Esophagus squamous epithelium (tissue), 5 donors: ENCODE results near the gene ECEL1. TPM values are rescaled to one million over a fixed set of nuclear protein-coding genes. Genes with fewer than 3 reads are reported as not detected.

Experiments used
- DNase-seq: peaks from one replicate; lab custom pipeline; 2025; lab: John Stamatoyannopoulos, UW
- H3K27ac ChIP-seq, 4 donors: fragments of 200-600 bp; sonication (generic); one replicate each; pipeline ENCODE4 v1.5.1; 2016 to 2019; ENCODE audit warnings: mild to moderate bottlenecking in 1 of 4
- H3K27me3 ChIP-seq, 4 donors: fragments of 200-600 bp; sonication (generic); 1 replicate in 3 of 4; 2 replicates in 1 of 4; pipeline versions ENCODE4 v1.5.1 to v1.6.0; 2017 to 2021; ENCODE audit warnings: antibody characterized with exemption in 1 of 4
- H3K36me3 ChIP-seq, 3 donors: fragments of 200-600 bp; sonication (generic); one replicate each; pipeline ENCODE4 v1.5.1; 2016 to 2019
- H3K4me1 ChIP-seq, 3 donors: fragments of 200-600 bp; sonication (generic); one replicate each; pipeline ENCODE4 v1.5.1; 2017 to 2019
- H3K4me3 ChIP-seq, 4 donors: fragments of 200-600 bp; sonication (generic); 1 replicate in 3 of 4; 2 replicates in 1 of 4; pipeline ENCODE4 v1.5.1; 2016 to 2019; ENCODE audit warnings: mild to moderate bottlenecking in 2 of 4, moderate library complexity in 1 of 4
- H3K9me3 ChIP-seq, 3 donors: fragments of 200-600 bp; sonication (generic); one replicate each; pipeline ENCODE4 v1.5.1; 2016 to 2019
- POLR2A ChIP-seq, 4 donors: fragments of 450-650 bp; IDR thresholded peaks; one replicate each; pipeline ENCODE4 v1.6.1; 2017; ENCODE audit warnings: antibody characterized with exemption in 4 of 4, mild to moderate bottlenecking in 4 of 4, moderate library complexity in 3 of 4
- WGBS, 2 donors: methylation state at CpG; one replicate each; pipeline ENCODE4 v1.1.5; 2018; 5-methylcytosine and 5-hydroxymethylcytosine counted together
- intact Hi-C: fragments of 100-400 bp; cut with DNase I; formaldehyde crosslinking; loops from one replicate; pipeline ENCODE4 v1.15.0; 2022
- total RNA-seq, 4 donors: library from RNA; depleted of rRNA; stranded (reverse); fragments of >200 nt; gene quantifications; one replicate each; pipeline ENCODE4 v1.1.0, GENCODE V29; 2016
- TF ChIP-seq, protein P1 (sequence below), 6 experiments: fragments of 450-650 bp in 4 of 6; fragments of 200-600 bp in 2 of 6; sonication (generic) in 2 of 6; IDR thresholded peaks; one replicate each; pipeline ENCODE4 v1.5.1; 2016 to 2019; ENCODE audit warnings: antibody characterized with exemption in 6 of 6, mild to moderate bottlenecking in 4 of 6, moderate library complexity in 4 of 6
- donor health status: DM: yes; HTN: yes; CAD: no.

The ECEL1 gene
- total RNA-seq, 4 donors from 2014 or later: 0.19 TPM; not detected in 3

DNA sequence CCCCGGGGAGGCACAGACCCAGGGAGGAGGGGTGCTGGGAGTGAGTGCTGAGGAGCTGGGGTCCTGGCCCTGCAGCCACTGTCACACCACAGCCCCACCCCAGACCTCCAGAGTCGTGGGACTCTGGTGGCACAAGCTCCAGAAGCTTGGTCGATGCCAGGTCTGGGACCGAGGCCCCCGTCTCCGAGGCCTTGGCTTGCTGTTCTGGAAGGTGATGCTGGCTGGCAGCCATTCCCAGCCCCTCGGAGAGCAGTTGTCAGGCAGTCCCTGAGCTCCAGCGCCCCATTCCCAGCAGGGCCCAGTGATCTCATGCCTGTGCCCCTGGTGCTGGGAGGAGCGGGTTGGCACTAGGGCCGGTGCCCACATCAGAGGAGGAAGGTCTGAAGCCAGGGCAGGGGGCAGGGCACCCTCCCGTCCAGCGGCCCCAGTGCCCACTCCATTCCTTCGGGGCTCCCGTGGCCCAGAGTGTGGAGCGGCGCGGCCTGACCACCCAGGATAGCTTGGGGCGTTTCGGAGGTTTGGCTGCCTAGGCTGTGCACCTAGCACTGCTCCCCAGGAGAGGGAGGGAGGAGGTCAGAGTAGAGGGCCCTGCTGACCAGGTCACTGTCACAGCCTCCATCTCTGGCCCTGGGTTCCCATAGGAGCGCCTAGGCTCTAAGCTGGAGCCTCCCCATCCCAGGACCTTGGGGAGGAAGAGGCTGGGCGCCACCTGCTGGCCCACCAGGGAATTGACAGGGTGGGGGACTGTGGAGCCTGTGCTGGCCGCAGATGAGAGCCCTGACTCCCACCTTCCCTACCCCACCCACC lies 48.5 kb downstream of the ECEL1 start:
- TF ChIP-seq POLR2A (IDR thresholded peaks at IDR 0.05): no peak
- TF ChIP-seq, protein P1, sequence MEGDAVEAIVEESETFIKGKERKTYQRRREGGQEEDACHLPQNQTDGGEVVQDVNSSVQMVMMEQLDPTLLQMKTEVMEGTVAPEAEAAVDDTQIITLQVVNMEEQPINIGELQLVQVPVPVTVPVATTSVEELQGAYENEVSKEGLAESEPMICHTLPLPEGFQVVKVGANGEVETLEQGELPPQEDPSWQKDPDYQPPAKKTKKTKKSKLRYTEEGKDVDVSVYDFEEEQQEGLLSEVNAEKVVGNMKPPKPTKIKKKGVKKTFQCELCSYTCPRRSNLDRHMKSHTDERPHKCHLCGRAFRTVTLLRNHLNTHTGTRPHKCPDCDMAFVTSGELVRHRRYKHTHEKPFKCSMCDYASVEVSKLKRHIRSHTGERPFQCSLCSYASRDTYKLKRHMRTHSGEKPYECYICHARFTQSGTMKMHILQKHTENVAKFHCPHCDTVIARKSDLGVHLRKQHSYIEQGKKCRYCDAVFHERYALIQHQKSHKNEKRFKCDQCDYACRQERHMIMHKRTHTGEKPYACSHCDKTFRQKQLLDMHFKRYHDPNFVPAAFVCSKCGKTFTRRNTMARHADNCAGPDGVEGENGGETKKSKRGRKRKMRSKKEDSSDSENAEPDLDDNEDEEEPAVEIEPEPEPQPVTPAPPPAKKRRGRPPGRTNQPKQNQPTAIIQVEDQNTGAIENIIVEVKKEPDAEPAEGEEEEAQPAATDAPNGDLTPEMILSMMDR (IDR thresholded peaks at IDR 0.05): peak; percentile 14 to 56 (median 40)
- H3K9me3 ChIP-seq: no peaks in the 10 kb centered on the region
- H3K27ac ChIP-seq: no peak overlapping the region
- WGBS, 2 donors: no CpG with 5 or more reads among the region's 22 CpGs
- H3K4me3 ChIP-seq: no peak overlapping the region
- no peaks in the 10 kb centered on the region for H3K36me3 ChIP-seq
- peaks cover 0 to 5% (median 0%) of the 10 kb centered on the region in 3 donors for H3K4me1 ChIP-seq
- no peak for DNase-seq
- intact Hi-C loops: loop anchor here (10.0 kb wide), 1 partner anchor 534 kb away; no protein-coding TSS in a partner anchor
- H3K27me3 ChIP-seq: peaks cover 0 to 19% (median 0%) of the 10 kb centered on the region in 4 donors

DNA sequence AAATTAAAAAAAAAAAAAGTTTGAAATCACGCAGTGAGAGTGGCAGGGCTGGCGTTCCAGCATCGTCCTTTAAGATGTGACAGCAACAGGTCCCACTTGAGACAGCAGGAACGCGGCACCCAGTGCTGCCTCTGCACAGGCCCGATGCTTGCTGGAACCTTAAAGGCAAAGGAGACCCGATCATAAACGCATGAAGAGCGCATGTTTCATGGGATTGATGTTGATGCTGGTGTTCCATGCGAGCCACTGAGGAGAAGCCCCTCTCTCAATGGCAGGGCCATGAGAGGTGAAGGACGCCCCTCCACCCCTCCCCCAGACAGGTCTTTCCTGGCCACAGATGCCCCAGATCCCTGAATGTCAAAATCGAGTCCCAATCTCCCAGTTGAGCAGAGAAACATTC lies 49.5 kb downstream of the ECEL1 start:
- WGBS, 2 donors: 77 to 80% methylated on average over 11 to 12 of the region's 12 CpGs
- no peak overlapping the region for H3K4me3 ChIP-seq
- H3K27me3 ChIP-seq: peaks cover 0 to 19% (median 0%) of the 10 kb centered on the region in 4 donors
- TF ChIP-seq, protein P1 (IDR thresholded peaks at IDR 0.05): no peak
- no peak for TF ChIP-seq POLR2A (IDR thresholded peaks at IDR 0.05)
- DNase-seq: no peak
- H3K4me1 ChIP-seq: peaks cover 0 to 5% (median 0%) of the 10 kb centered on the region in 3 donors
- H3K27ac ChIP-seq: no peak overlapping the region
- intact Hi-C loops: loop anchor here (10.0 kb wide), 1 partner anchor 533 kb away; no protein-coding TSS in a partner anchor
- no peaks in the 10 kb centered on the region for H3K36me3 ChIP-seq
- H3K9me3 ChIP-seq: no peaks in the 10 kb centered on the region

DNA sequence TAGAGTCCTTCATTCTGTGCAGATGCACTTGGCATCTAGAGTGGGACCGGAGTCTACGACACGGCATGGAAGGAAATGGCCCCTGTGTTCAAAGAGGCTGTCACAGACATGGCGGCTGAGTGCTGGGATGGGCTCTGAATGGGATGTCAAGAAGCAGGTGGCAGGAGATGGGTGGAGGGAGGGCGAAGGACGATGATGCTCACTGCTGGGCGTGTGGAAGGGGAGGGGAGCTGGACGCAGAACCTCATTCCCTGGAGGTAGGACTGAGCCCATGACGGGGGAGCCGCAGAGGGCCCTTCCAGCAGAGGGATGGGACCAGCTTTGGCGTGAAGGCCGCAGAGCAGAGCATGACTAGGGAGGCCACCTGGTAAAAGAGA lies 50.5 kb downstream of the ECEL1 start:
- intact Hi-C loops: loop anchor here (10.0 kb wide), 1 partner anchor 532 kb away; no protein-coding TSS in a partner anchor
- WGBS, 2 donors: 83 to 86% methylated on average over 12 of the region's 12 CpGs
- Histone ChIP-seq H3K4me1 (peaks cover 0 to 5% (median 0%) of the 10 kb centered on the region in 3 donors), H3K27ac (no peak overlapping the region), H3K27me3 (peaks cover 0 to 19% (median 0%) of the 10 kb centered on the region in 4 donors), H3K36me3 (no peaks in the 10 kb centered on the region), H3K9me3 (no peaks in the 10 kb centered on the region), H3K4me3 (no peak overlapping the region)
- DNase-seq: no peak
- TF ChIP-seq, protein P1 (IDR thresholded peaks at IDR 0.05): no peak
- no peak for TF ChIP-seq POLR2A (IDR thresholded peaks at IDR 0.05)

DNA sequence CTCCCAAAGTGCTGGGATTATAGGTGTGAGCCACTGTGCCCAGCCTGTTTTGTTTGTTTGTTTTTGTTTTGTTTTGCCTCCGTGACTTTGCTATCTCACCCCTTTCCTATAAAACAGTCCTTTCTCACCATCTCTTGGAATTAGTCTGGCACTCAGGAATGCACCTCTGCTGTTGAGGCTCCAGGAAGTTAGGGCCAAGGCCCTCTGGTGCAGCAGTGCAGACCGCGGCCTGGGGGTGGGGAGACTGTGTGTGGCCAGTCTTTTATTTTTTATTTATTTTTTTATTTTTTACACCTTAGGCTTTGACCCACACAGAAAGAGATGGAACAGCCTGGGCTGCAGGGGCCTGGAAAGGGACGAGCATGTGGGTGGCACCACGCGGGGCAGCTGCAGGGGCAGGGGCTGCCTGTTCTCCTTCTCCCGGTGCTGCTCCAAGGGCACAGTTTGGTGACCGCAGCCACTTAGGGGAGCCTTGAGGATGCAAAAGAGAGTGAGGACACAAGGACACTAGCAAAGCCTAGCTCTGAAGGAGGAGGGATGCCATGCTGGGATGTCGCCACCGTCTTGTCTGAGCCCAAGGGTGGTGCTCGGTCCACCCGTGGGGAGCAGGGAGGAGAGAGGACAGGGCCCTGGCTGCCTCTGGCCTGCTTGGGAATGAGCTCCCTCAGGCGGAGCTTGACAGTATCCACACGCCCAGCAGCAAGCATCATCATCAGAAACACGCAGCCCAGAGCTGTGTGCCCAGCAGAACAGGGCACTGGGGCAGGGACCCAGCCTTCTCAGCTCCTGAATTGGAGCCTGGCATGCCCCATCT lies 51.0 kb downstream of the ECEL1 start:
- no peak overlapping the region for H3K4me3 ChIP-seq
- DNase-seq: no peak
- intact Hi-C loops: loop anchor here (10.0 kb wide), 1 partner anchor 532 kb away; no protein-coding TSS in a partner anchor
- peaks cover 0 to 5% (median 0%) of the 10 kb centered on the region in 3 donors for H3K4me1 ChIP-seq
- no peaks in the 10 kb centered on the region for H3K9me3 ChIP-seq
- no peak for TF ChIP-seq POLR2A (IDR thresholded peaks at IDR 0.05)
- TF ChIP-seq, protein P1 (IDR thresholded peaks at IDR 0.05): no peak
- WGBS, 2 donors: 84 to 86% methylated on average over 3 to 5 of the region's 15 CpGs
- no peaks in the 10 kb centered on the region for H3K36me3 ChIP-seq
- H3K27me3 ChIP-seq: peaks cover 0 to 20% (median 0%) of the 10 kb centered on the region in 4 donors
- H3K27ac ChIP-seq: no peak overlapping the region
